Breast epithelium (tissue), 4 donors: ENCODE data around the gene CCSER1. TPM values are rescaled to one million over a fixed set of nuclear protein-coding genes. Genes with fewer than 3 reads are reported as not detected.
"Not testable (repeated sequence)": the region's sequence is repeated elsewhere in the genome, so short reads cannot be mapped to it uniquely, and the experiment has no call there.

Experiments
- DNase-seq, 2 donors: peaks; one replicate each; pipeline ENCODE4 v3.0.0-alpha.2; 2019; ENCODE audit warnings: low spot score in 2 of 2
- H3K27ac ChIP-seq, 2 donors: fragments of 200-600 bp; sonication (generic) in 1 of 2; one replicate each; pipeline ENCODE4 v1.5.1; 2016 to 2019; ENCODE audit warnings: mild to moderate bottlenecking in 1 of 2
- H3K27me3 ChIP-seq, 2 donors: fragments of 200-600 bp; sonication (generic) in 1 of 2; one replicate each; pipeline versions ENCODE4 v1.5.1 to v1.6.0; 2017 to 2019; ENCODE audit warnings: control low read depth in 1 of 2, mild to moderate bottlenecking in 1 of 2
- H3K36me3 ChIP-seq: fragments of 200-600 bp; one replicate; pipeline ENCODE4 v1.5.1; 2019
- H3K4me1 ChIP-seq, 2 donors: fragments of 200-600 bp; sonication (generic); one replicate each; pipeline ENCODE4 v1.5.1; 2016 to 2019; ENCODE audit warnings: control low read depth in 1 of 2
- H3K4me3 ChIP-seq, 3 donors: fragments of 200-600 bp; sonication (generic); 1 replicate in 2 of 3; 2 replicates in 1 of 3; pipeline ENCODE4 v1.5.1; 2016 to 2019; ENCODE audit warnings: mild to moderate bottlenecking in 3 of 3, moderate library complexity in 2 of 3
- H3K9me3 ChIP-seq, 2 donors: fragments of 200-600 bp; sonication (generic) in 1 of 2; one replicate each; pipeline ENCODE4 v1.5.1; 2016 to 2019; ENCODE audit warnings: control low read depth in 1 of 2
- POLR2A ChIP-seq: fragments of 450-650 bp; IDR thresholded peaks from one replicate; pipeline ENCODE4 v1.6.1; 2016; ENCODE audit warnings: antibody characterized with exemption, mild to moderate bottlenecking, moderate library complexity
- POLR2AphosphoS5 ChIP-seq, 3 donors: sonication (generic); formaldehyde crosslinking; IDR thresholded peaks; one replicate each; pipeline ENCODE4 v1.6.1; 2017; ENCODE audit warnings: antibody characterized with exemption in 3 of 3
- intact Hi-C: fragments of 100-400 bp; cut with DNase I; formaldehyde crosslinking; loops from one replicate; pipeline ENCODE4 v1.15.1; 2023; ENCODE audit warnings: low total_unique reads
- total RNA-seq, 3 donors: library from RNA; depleted of rRNA; stranded (reverse); fragments of >200 nt; gene quantifications; one replicate each; pipeline ENCODE4 v1.1.0, GENCODE V29; 2016
- TF ChIP-seq, protein P1 (sequence below), 3 donors: fragments of 450-650 bp; IDR thresholded peaks; one replicate each; pipeline ENCODE4 v1.5.1; 2016 to 2017; ENCODE audit warnings: antibody characterized with exemption in 3 of 3, mild to moderate bottlenecking in 3 of 3, moderate library complexity in 3 of 3

CCSER1 gene
- total RNA-seq, 3 donors from 2014 or later, result 6.4 to 73.3 (median 55.7) TPM

DNA sequence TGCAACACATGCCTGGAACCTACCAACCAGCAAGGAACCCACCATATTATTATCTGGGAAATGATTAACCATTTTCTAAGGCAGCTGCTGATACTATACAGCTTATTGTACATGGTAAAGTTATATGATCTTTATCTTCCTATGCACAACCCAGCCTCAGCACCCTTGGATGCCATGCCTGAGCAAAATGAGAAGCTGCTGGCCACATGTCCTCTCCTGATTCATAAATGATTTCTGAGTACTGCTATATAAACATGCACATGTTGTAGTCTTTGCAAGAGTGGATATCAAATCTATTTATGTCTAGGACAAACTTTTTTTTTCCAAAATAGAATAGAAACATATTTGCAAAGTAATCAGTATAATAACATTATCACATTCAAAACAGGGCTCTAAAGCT, 1043.6 kb downstream of the CCSER1 start:
- H3K9me3 ChIP-seq, result peaks cover 0 to 8% of the 10 kb centered on the region in 2 donors
- H3K4me1 ChIP-seq, result no peaks in the 10 kb centered on the region
- DNase-seq, result no peak
- TF ChIP-seq, protein P1, sequence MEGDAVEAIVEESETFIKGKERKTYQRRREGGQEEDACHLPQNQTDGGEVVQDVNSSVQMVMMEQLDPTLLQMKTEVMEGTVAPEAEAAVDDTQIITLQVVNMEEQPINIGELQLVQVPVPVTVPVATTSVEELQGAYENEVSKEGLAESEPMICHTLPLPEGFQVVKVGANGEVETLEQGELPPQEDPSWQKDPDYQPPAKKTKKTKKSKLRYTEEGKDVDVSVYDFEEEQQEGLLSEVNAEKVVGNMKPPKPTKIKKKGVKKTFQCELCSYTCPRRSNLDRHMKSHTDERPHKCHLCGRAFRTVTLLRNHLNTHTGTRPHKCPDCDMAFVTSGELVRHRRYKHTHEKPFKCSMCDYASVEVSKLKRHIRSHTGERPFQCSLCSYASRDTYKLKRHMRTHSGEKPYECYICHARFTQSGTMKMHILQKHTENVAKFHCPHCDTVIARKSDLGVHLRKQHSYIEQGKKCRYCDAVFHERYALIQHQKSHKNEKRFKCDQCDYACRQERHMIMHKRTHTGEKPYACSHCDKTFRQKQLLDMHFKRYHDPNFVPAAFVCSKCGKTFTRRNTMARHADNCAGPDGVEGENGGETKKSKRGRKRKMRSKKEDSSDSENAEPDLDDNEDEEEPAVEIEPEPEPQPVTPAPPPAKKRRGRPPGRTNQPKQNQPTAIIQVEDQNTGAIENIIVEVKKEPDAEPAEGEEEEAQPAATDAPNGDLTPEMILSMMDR (IDR thresholded peaks at IDR 0.05), result no peak
- no peak for TF ChIP-seq POLR2AphosphoS5 (IDR thresholded peaks at IDR 0.05)
- no peak for TF ChIP-seq POLR2A
- no peak overlapping the region for H3K4me3 ChIP-seq
- intact Hi-C loops, result no loop called here
- no peaks in the 10 kb centered on the region for H3K36me3 ChIP-seq
- H3K27ac ChIP-seq, result no peak overlapping the region
- no peaks in the 10 kb centered on the region for H3K27me3 ChIP-seq

GRCh38 chr4:91171217-91171616, 1044.0 kb downstream of the CCSER1 start:
- Histone ChIP-seq H3K4me3 (no peak overlapping the region), H3K27me3 (no peaks in the 10 kb centered on the region), H3K27ac (no peak overlapping the region), H3K4me1 (no peaks in the 10 kb centered on the region), H3K36me3 (no peaks in the 10 kb centered on the region), H3K9me3 (peaks cover 0 to 8% of the 10 kb centered on the region in 2 donors)
- DNase-seq, result no peak
- TF ChIP-seq POLR2AphosphoS5 (IDR thresholded peaks at IDR 0.05), result no peak
- TF ChIP-seq POLR2A, result no peak
- TF ChIP-seq, protein P1 (IDR thresholded peaks at IDR 0.05), result no peak
- intact Hi-C loops, result no loop called here

DNA sequence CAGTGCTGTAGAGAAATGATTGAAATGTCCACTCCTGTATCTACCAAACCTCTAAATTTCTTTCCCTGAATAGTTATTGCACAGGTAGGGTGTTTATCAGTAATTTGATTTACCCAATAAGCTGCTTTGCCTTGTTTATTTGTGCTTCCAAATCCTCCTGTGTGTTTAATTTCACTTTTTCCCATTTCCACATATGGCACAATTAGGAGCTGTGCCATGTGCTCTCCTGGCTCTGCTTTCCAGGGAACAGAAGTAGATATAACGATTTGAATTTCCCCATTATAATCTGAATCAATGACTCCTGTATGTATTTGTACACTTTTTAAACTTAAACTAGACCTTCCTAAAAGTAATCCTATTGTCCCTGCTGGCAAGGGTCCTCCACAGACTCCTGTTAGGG, 1057.9 kb downstream of the CCSER1 start:
- H3K4me3 ChIP-seq, H3K27me3 ChIP-seq, intact Hi-C loops, H3K27ac ChIP-seq, DNase-seq, H3K9me3 ChIP-seq, H3K4me1 ChIP-seq, H3K36me3 ChIP-seq: not testable (repeated sequence)

DNA sequence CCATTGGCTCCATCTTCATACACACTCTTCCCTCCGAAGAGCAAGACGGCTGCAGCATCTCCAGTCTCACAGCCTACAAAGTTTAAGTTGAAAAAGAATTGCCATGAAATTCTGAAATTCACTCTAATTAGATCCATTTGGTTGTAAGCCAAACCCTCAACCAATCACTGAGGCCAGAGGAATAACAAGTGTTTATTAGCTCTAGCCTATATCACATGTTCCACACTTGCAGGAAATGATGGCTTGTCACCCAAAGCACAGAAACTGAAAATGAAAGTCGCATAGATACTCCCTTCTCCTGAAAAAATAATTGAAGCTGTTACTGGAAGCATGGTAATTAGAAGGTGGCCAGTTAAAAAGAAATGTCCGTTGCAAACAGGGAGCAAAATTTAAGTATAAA, 1071.8 kb downstream of the CCSER1 start:
- Histone ChIP-seq H3K4me1 (no peaks in the 10 kb centered on the region), H3K27me3 (no peaks in the 10 kb centered on the region), H3K4me3 (peak overlapping the region; percentile 17 to 50 (median 28)), H3K36me3 (no peaks in the 10 kb centered on the region), H3K9me3 (no peaks in the 10 kb centered on the region), H3K27ac (no peak overlapping the region)
- intact Hi-C loops, result no loop called here
- TF ChIP-seq POLR2A, result no peak
- no peak for TF ChIP-seq POLR2AphosphoS5 (IDR thresholded peaks at IDR 0.05)
- TF ChIP-seq, protein P1 (IDR thresholded peaks at IDR 0.05), result no peak
- no peak for DNase-seq

DNA sequence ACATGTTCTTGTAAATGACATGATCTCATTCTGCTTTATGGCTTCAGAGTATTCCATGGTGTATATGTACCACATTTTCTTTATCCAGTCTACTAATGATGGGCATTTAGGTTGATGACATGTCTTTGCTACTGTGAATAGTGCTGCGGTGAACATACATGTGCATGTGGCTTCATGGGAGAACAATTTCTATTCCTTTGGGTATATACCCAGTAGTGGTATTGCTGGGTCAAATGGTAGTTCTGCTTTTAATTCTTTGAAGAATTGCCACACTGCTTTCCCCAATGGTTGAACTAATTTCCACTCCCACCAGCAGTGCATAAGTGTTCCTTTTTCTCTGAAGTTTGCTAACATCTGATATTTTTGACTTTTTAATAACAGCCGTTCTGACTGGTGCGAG, 1080.3 kb downstream of the CCSER1 start:
- intact Hi-C loops, result no loop called here
- H3K4me3 ChIP-seq, result no peak overlapping the region
- no peaks in the 10 kb centered on the region for H3K4me1 ChIP-seq
- no peaks in the 10 kb centered on the region for H3K27me3 ChIP-seq
- no peak for DNase-seq
- no peaks in the 10 kb centered on the region for H3K36me3 ChIP-seq
- H3K9me3 ChIP-seq, result no peaks in the 10 kb centered on the region
- H3K27ac ChIP-seq, result no peak overlapping the region
- TF ChIP-seq POLR2AphosphoS5 (IDR thresholded peaks at IDR 0.05) (no peak), POLR2A (no peak)
- TF ChIP-seq, protein P1 (IDR thresholded peaks at IDR 0.05), result no peak

- H3K9me3 ChIP-seq, result no peaks in the 10 kb centered on the region
- no peaks in the 10 kb centered on the region for H3K36me3 ChIP-seq
- H3K4me3 ChIP-seq, result no peak overlapping the region
- DNase-seq, result no peak
- H3K4me1 ChIP-seq, result no peaks in the 10 kb centered on the region
- H3K27ac ChIP-seq, result no peak overlapping the region
- intact Hi-C loops, result no loop called here
- TF ChIP-seq, protein P1 (IDR thresholded peaks at IDR 0.05), result no peak
- TF ChIP-seq POLR2AphosphoS5 (IDR thresholded peaks at IDR 0.05) (no peak), POLR2A (no peak)
- no peaks in the 10 kb centered on the region for H3K27me3 ChIP-seq
These were observed 1085.0 kb downstream of the CCSER1 start for GRCh38 chr4:91212211-91212610.

GRCh38 chr4:91217831-91218403, 1090.7 kb downstream of the CCSER1 start:
- H3K4me1 ChIP-seq, DNase-seq, H3K27ac ChIP-seq, intact Hi-C loops, H3K4me3 ChIP-seq, H3K36me3 ChIP-seq, H3K9me3 ChIP-seq, H3K27me3 ChIP-seq: not testable (repeated sequence)
